ENCODE data around the gene NME9.

NME9 gene

DNA sequence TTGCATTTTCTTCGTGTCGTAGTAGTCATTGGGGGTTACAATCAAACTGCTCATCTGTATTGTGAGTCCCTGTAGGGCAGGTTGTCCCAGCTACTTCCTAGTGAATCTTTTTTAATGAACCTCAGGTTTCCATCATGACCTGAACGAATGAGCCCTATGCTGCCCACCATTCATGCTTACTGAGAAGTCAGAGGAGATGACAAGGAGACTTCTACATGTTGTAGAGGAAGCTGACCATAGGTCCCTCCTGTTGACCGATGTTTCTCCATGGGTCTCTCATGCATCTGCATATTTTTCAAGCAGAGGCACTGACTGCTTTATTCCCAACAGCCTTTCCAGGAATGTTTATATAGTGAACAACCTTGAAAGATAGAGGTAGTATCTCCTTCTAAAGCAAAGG is 5.0 kb upstream of the NME9 start:
- no peak for DNase-seq (ENCODE audit: low spot score)

- DNase-seq (ENCODE audit: low spot score), result peak; percentile 32
These were observed 2.9 kb upstream of the NME9 start for GRCh38 chr3:138332472-138333073.

GRCh38 chr3:138331143-138331894 is 1.7 kb upstream of the NME9 start:
- DNase-seq (ENCODE audit: low spot score), result peak; percentile 17

- DNase-seq (ENCODE audit: low spot score), result no peak
These were observed 288 bp upstream of the NME9 start for GRCh38 chr3:138329984-138330293.

- no peak for DNase-seq (ENCODE audit: low spot score)
These were observed 1.3 kb downstream of the NME9 start for GRCh38 chr3:138328341-138328740.

GRCh38 chr3:138327831-138328230 is 1.8 kb downstream of the NME9 start:
- DNase-seq (ENCODE audit: low spot score), result no peak

DNA sequence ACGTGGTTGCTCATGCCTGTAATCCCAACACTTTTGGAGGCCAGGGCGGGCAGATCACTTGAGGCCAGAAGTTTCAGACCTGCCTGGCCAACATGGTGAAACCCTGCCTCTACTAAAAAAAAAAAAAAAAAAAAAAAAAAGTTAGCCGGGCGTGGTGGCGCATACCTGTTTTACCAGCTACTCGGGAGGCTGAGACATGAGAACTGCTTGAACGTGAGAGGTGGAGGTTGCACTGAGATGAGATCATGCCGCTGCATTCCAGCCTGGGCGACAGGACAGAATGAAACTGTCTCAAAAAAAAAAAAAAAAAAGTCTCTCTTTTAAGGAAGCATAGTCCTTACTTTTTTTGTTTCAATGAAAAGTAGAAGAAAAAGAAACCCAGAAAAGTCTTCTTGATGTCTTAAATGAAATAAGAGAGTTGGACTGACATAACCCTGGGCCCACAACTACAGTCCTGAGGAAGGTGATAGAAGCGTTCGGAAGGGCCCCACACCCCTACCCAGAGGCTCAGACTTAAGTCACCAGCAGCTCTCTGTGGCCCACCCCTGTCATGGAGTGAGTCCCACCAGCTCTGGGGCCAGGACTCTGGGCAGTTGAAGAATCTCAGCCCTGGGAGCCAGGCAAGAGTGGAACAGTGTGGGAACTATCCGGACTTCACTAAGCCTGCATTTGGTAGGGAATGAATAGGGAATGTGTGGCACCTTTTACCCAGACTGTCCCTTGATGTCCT is 2.6 kb downstream of the NME9 start:
- DNase-seq (ENCODE audit: low spot score), result no peak

- DNase-seq (ENCODE audit: low spot score), result no peak
These were observed 3.7 kb downstream of the NME9 start for GRCh38 chr3:138325990-138326389.

- no peak for DNase-seq (ENCODE audit: low spot score)
These were observed 5.7 kb downstream of the NME9 start for GRCh38 chr3:138323971-138324370.

DNA sequence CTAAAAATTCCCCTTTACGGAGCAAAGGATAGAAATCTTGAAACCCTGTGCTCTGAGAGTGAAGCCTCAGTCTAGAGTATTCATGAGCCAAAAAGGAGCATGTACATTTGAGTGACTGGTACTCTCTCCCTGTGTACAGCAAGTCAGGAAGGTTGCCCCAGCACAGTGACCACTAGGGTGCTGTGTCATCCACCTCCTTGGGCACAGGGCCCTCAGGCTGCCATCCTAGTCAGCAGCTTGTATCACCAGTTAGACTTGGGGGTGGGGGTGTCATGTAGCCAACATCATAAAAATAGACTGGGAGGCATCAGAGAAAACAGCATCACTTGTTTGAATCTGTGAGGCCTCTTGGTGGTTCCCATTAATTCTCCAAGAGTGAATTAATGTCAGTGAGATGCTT is 12.0 kb downstream of the NME9 start:
- no peak for DNase-seq (ENCODE audit: low spot score)

GRCh38 chr3:138314751-138315150 is 14.9 kb downstream of the NME9 start:
- no peak for DNase-seq (ENCODE audit: low spot score)

GRCh38 chr3:138310494-138310893 is 19.2 kb downstream of the NME9 start:
- no peak for DNase-seq (ENCODE audit: low spot score)

DNA sequence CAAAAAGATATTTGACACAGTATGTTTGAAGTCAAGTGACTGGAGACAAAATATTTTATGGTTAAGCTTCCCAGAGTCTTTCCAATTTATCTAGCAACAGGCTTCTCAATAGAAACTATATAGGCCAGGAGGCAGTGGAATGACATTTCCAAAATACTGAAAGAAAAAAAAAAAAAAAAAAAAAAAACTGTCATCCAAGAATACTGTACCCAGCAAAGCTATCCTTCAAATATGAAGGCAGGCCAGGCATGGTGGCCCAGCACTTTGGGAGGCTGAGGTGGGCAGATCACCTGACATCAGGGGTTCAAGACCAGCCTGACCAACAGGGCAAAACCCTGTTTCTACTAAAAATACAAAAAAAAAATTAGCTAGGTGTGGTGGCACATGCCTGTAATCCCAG is 20.9 kb downstream of the NME9 start:
- no peak for DNase-seq (ENCODE audit: low spot score)

DNA sequence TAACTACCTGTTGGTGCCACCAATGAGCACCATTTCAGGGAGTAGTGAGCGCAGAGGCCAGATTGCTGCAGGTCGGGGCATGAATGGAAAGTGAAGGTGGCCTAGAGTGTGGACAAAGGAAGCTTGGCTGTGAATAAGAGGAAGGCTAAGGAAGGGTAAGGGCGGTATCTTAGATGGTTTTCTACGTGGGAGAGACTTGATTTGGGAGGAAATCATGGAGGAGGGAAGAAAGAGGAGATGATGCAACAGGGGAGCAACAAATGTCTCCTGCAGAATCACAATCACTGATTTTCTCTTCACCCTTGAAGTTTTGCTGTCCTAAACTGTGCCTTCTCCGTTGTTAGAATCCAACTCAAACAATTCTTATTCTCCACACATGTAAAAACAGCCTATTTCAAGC is 21.8 kb downstream of the NME9 start:
- no peak for DNase-seq (ENCODE audit: low spot score)

DNA sequence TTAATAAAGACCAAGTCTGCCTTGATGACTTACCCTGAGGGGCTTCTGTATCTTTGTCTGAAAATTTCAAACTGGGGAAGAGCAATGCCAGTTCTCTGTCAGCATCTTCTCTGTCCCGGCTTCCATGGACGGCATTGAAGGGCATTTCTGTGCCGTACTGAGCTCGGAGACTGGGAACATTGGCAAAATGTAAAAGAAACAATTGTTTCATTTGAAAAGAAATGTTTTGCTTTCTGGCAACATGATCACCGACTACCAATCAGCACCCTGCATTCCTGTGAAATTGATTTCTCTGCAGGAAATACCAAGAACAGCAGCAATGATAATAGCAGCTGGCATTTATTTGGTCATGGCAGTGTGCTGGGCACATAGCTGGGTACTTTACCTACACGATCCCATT is 26.2 kb downstream of the NME9 start:
- DNase-seq (ENCODE audit: low spot score), result peak; percentile 35

GRCh38 chr3:138300647-138301046 is 29.0 kb downstream of the NME9 start:
- no peak for DNase-seq (ENCODE audit: low spot score)

DNA sequence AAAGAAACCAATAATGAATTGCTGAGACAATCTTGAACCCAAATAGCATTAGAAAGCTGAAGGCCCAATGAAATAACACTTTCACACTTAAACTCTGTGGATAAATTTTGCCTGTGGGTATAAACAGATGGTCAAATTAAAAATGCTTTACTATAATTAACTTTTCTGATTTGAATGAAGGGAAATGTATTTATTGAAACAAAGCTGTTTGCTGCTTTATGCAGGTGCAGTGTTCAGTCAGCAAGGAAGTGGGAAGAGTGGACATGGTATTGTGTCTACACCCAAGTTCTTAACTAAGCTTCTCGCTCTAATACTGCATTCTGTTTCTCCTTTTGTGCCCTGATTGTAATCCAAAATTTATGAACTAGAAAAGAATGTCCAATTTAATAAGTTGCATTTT is 31.8 kb downstream of the NME9 start:
- DNase-seq (ENCODE audit: low spot score), result no peak

DNA sequence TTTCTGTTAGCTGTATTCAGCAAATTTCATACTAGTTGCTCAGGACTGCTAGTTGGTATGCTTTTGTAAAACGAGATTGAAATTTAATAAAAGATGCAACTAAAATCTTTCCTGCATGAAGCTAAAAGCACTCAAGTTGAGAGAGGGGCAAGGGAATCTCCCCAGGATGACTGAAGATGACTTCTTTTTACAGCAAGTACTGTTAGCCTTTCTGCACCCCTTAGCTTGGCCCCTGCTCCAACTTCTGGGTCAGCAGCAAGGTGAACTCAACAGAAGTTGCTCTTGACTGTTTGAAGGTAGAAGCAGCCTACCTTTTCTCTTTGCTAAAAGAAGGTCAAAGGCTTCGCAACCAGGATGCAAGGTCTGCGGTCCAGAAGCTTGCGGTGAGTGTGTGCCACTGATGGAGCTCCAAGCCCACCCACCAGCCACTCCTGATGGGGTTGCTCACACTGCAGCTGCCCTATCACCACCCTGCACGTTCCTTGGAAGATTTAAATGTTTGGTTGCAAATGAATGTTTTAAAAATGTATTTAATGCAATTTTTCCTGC is 32.5 kb downstream of the NME9 start:
- no peak for DNase-seq (ENCODE audit: low spot score)

GRCh38 chr3:138296639-138297038 is 33.0 kb downstream of the NME9 start:
- no peak for DNase-seq (ENCODE audit: low spot score)

GRCh38 chr3:138289701-138290100 is 40.0 kb downstream of the NME9 start:
- no peak for DNase-seq (ENCODE audit: low spot score)

- DNase-seq (ENCODE audit: low spot score), result no peak
These were observed 40.4 kb downstream of the NME9 start for GRCh38 chr3:138289260-138289659.

DNA sequence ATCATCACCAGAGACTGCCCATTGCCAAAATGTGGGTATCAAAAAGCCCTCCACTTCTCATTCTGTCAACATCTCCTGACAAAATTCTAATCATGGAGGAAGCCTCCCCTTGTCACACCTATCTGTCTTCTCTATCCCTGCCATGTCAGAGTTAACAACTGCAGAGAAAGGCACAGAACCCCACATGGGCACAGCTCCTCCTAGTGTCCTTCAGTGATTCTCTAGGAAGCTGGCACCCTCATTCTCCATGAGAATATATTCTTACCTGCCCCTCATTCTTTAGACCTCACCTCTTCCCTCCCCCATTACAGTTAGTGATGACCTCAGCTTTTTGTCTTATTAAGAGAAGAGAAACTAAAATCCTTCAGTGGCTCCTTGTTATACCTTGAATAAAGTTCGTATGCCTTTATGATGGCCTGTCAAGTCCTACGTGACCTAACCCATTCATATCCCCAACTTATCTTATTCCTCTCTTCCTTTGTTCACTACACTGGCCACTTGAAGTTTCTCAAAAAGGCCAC is 44.6 kb downstream of the NME9 start:
- no peak for DNase-seq (ENCODE audit: low spot score)

- DNase-seq (ENCODE audit: low spot score), result no peak
These were observed 45.6 kb downstream of the NME9 start for GRCh38 chr3:138284079-138284478.
